ENCODE data around the gene PRTN3. TPM values are rescaled to one million over a fixed set of nuclear protein-coding genes. Genes with fewer than 3 reads are reported as not detected.

The PRTN3 gene
- total and polyA plus RNA-seq, 7 experiments from 2014 or later: 2.7 TPM; not detected in 6

GRCh38 chr19:795691-796581, 44.9 kb upstream of the PRTN3 start:
- peaks cover 0 to 7% (median 0%) of the 10 kb centered on the region in 3 experiments for H3K36me3 ChIP-seq (ENCODE audit: control insufficient read depth in 2 of 3, insufficient read depth in 3 of 3, low read length in 3 of 3)
- CTCF ChIA-PET: no interaction called here
- H3K9me3 Mint-ChIP-seq: peaks cover 0 to 4% (median 0%) of the 10 kb centered on the region in 11 donors
- ATAC-seq: no peak
- peak overlapping the region in 6 of 10 donors; percentile 3 to 93 (median 88) for H3K4me3 Mint-ChIP-seq
- H3K27me3 Mint-ChIP-seq: peaks cover 0 to 2% (median 0%) of the 10 kb centered on the region in 5 donors
- H3K4me1 ChIP-seq (ENCODE audit: control insufficient read depth in 2 of 2, insufficient read depth in 2 of 2, low read length in 2 of 2): peaks cover 19 to 21% of the 10 kb centered on the region in 2 donors
- POLR2A ChIA-PET: interaction anchor here (0.6 to 1.3 kb wide), 3 partner anchors 91 to 241 kb away, joined by 3 to 4 read pairs (median 3); no protein-coding TSS in a partner anchor
- H3K27me3 ChIP-seq (ENCODE audit: control insufficient read depth in 2 of 2, insufficient read depth in 2 of 2, low read length in 2 of 2): no peaks in the 10 kb centered on the region
- peak overlapping the region; percentile 71 for H3K27ac ChIP-seq (ENCODE audit: low read depth, low read length)
- H3K4me3 ChIP-seq (ENCODE audit: low read length): peak overlapping the region; percentile 72
- H3K27ac Mint-ChIP-seq: no peak overlapping the region
- no peaks in the 10 kb centered on the region for H3K9me3 ChIP-seq (ENCODE audit: control insufficient read depth in 2 of 3, low read length in 3 of 3)
- H3K36me3 Mint-ChIP-seq: peaks cover 0 to 17% (median 0%) of the 10 kb centered on the region in 5 donors
- intact Hi-C loops (cut with micrococcal nuclease): loop anchor here (2.0 to 10.0 kb wide), 10 partner anchors 25 to 856 kb away; partner anchors contain the start of genes ATP5F1D (in 1 of the 2), CIRBP (in 1 of the 2), DAZAP1 (in 1 of the 2) and MIDN (in 1 of the 2)
- H3K4me1 Mint-ChIP-seq: peaks cover 18 to 27% (median 23%) of the 10 kb centered on the region in 7 donors
- no peak for DNase-seq

GRCh38 chr19:796692-797527, 43.9 kb upstream of the PRTN3 start, which contains the start of gene PTBP1:
TSS of gene PTBP1 (plus strand) at chr19:797452. CDS start at chr19:797498, 46 bp downstream.
- ChIA-PET POLR2A (interaction anchor here (0.6 to 1.4 kb wide), 5 partner anchors 76 to 136 kb away, joined by 3 to 4 read pairs (median 3); no protein-coding TSS in a partner anchor), CTCF (no interaction called here)
- H3K9me3 Mint-ChIP-seq: peaks cover 0 to 4% (median 0%) of the 10 kb centered on the region in 11 donors
- H3K9me3 ChIP-seq (ENCODE audit: control insufficient read depth in 2 of 3, low read length in 3 of 3): no peaks in the 10 kb centered on the region
- peak within 1 kb of the TSS; percentile 85 to 97 (median 92) for H3K27ac Mint-ChIP-seq
- peak; percentile 91 for ATAC-seq
- peaks cover 0 to 11% (median 0%) of the 10 kb centered on the region in 3 experiments for H3K36me3 ChIP-seq (ENCODE audit: control insufficient read depth in 2 of 3, insufficient read depth in 3 of 3, low read length in 3 of 3)
- H3K4me1 ChIP-seq (ENCODE audit: control insufficient read depth in 2 of 2, insufficient read depth in 2 of 2, low read length in 2 of 2): peaks cover 29 to 31% of the 10 kb centered on the region in 2 donors
- H3K27ac ChIP-seq (ENCODE audit: low read depth, low read length): peak within 1 kb of the TSS; percentile 78
- peak within 1 kb of the TSS; percentile 86 to 97 (median 94) for H3K4me3 Mint-ChIP-seq
- intact Hi-C loops (cut with micrococcal nuclease): loop anchor here (1.0 to 10.0 kb wide), 20 partner anchors 26 to 855 kb away; partner anchors contain the start of genes BSG (in 2 of the 2), DAZAP1 (in 2 of the 2), POLRMT (in 2 of the 2) and RNF126 (in 2 of the 2)
- DNase-seq: peak; percentile 94 to 100 (median 100)
- peaks cover 26 to 36% (median 32%) of the 10 kb centered on the region in 7 donors for H3K4me1 Mint-ChIP-seq
- H3K27me3 Mint-ChIP-seq: peaks cover 0 to 2% (median 0%) of the 10 kb centered on the region in 5 donors
- peak within 1 kb of the TSS; percentile 78 for H3K4me3 ChIP-seq (ENCODE audit: low read length)
- no peaks in the 10 kb centered on the region for H3K27me3 ChIP-seq (ENCODE audit: control insufficient read depth in 2 of 2, insufficient read depth in 2 of 2, low read length in 2 of 2)
- H3K36me3 Mint-ChIP-seq: peaks cover 0 to 18% (median 0%) of the 10 kb centered on the region in 5 donors

GRCh38 chr19:797528-798414, 43.0 kb upstream of the PRTN3 start:
- Histone ChIP-seq H3K4me1 (ENCODE audit: control insufficient read depth in 2 of 2, insufficient read depth in 2 of 2, low read length in 2 of 2) (peaks cover 37 to 39% of the 10 kb centered on the region in 2 donors), H3K9me3 (ENCODE audit: control insufficient read depth in 2 of 3, low read length in 3 of 3) (no peaks in the 10 kb centered on the region), H3K27me3 (ENCODE audit: control insufficient read depth in 2 of 2, insufficient read depth in 2 of 2, low read length in 2 of 2) (no peaks in the 10 kb centered on the region), H3K4me3 (ENCODE audit: low read length) (peak overlapping the region; percentile 78), H3K27ac (ENCODE audit: low read depth, low read length) (peak overlapping the region; percentile 78), H3K36me3 (ENCODE audit: control insufficient read depth in 2 of 3, insufficient read depth in 3 of 3, low read length in 3 of 3) (peaks cover 0 to 18% (median 0%) of the 10 kb centered on the region in 3 experiments)
- H3K9me3 Mint-ChIP-seq: peaks cover 0 to 4% (median 0%) of the 10 kb centered on the region in 11 donors
- H3K36me3 Mint-ChIP-seq: peaks cover 0 to 18% (median 0%) of the 10 kb centered on the region in 5 donors
- H3K4me1 Mint-ChIP-seq: peaks cover 33 to 44% (median 39%) of the 10 kb centered on the region in 7 donors
- ATAC-seq: peak; percentile 46
- intact Hi-C loops (cut with micrococcal nuclease): loop anchor here (1.0 to 10.0 kb wide), 20 partner anchors 27 to 855 kb away; partner anchors contain the start of genes BSG (in 2 of the 2), DAZAP1 (in 2 of the 2), POLRMT (in 2 of the 2) and RNF126 (in 2 of the 2)
- peak; percentile 78 to 96 (median 89) for DNase-seq
- H3K27me3 Mint-ChIP-seq: peaks cover 0 to 2% (median 0%) of the 10 kb centered on the region in 5 donors
- peak overlapping the region; percentile 86 to 96 (median 92) for H3K4me3 Mint-ChIP-seq
- ChIA-PET POLR2A (interaction anchor here (1.0 to 1.5 kb wide), 6 partner anchors 22 to 469 kb away, joined by 3 to 4 read pairs (median 3); no protein-coding TSS in a partner anchor), CTCF (no interaction called here)
- H3K27ac Mint-ChIP-seq: peak overlapping the region; percentile 85 to 97 (median 92)

- H3K4me1 Mint-ChIP-seq: peaks cover 34 to 52% (median 40%) of the 10 kb centered on the region in 7 donors
Measured at GRCh38 chr19:798415-799075, 42.3 kb upstream of the PRTN3 start.

More at GRCh38 chr19:798415-799075, 42.3 kb upstream of the PRTN3 start:
- H3K4me3 ChIP-seq (ENCODE audit: low read length): peak overlapping the region; percentile 78
- peak in 3 of 9 donors; percentile 30 to 51 (median 45) for DNase-seq
- Mint-ChIP-seq H3K36me3 (peaks cover 0 to 20% (median 0%) of the 10 kb centered on the region in 5 donors), H3K27me3 (peaks cover 0 to 2% (median 0%) of the 10 kb centered on the region in 5 donors), H3K9me3 (peaks cover 0 to 4% (median 0%) of the 10 kb centered on the region in 11 donors), H3K27ac (peak overlapping the region; percentile 86 to 97 (median 92)), H3K4me3 (peak overlapping the region; percentile 73 to 93 (median 91))
- H3K36me3 ChIP-seq (ENCODE audit: control insufficient read depth in 2 of 3, insufficient read depth in 3 of 3, low read length in 3 of 3): peaks cover 0 to 26% (median 1%) of the 10 kb centered on the region in 3 experiments
- no peak for ATAC-seq
- H3K27me3 ChIP-seq (ENCODE audit: control insufficient read depth in 2 of 2, insufficient read depth in 2 of 2, low read length in 2 of 2): no peaks in the 10 kb centered on the region
- no peaks in the 10 kb centered on the region for H3K9me3 ChIP-seq (ENCODE audit: control insufficient read depth in 2 of 3, low read length in 3 of 3)
- ChIA-PET CTCF (no interaction called here), POLR2A (interaction anchor here (1.0 to 1.5 kb wide), 4 partner anchors 21 to 468 kb away, joined by 3 read pairs; no protein-coding TSS in a partner anchor)
- H3K4me1 ChIP-seq (ENCODE audit: control insufficient read depth in 2 of 2, insufficient read depth in 2 of 2, low read length in 2 of 2): peaks cover 38 to 46% of the 10 kb centered on the region in 2 donors
- peak overlapping the region; percentile 78 for H3K27ac ChIP-seq (ENCODE audit: low read depth, low read length)
- intact Hi-C loops (cut with micrococcal nuclease): loop anchor here (5.0 to 10.0 kb wide), 3 partner anchors 446 to 854 kb away; partner anchors contain the start of genes ATP5F1D (in 1 of the 2), CIRBP (in 1 of the 2), MIDN (in 1 of the 2) and TCF3 (in 1 of the 2)

Data from naive thymus-derived CD4-positive, alpha-beta T cell (primary cell).